NCI-H1092 treated with DMSO at 0.1 percent for 48 hours (cell line): Measurements from ENCODE around the gene ASB17.
"Not testable (repeated sequence)": the region's sequence is repeated elsewhere in the genome, so short reads cannot be mapped to it uniquely, and the experiment has no call there.

Experiments
- DNase-seq: peaks from one replicate; lab custom pipeline; 2025; lab: John Stamatoyannopoulos, UW

Gene ASB17

DNA sequence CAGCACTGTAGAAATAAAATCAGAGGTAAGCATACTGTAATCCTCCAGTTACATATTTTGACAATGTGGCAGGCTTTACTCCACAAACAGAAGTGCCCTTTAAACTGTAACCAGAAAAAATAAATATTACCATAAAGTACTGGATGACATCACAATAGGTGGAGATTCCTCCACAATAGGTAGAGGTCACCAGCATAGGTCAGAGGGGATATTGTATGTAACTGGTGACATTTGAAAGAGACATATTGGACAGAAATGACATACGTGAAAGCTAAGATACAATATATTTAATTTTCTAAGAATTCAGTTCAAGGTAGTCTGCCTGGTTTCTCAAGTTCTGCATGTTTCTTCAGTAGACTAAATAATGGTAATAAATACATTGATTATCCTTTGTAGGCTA is at the start of gene ASB17:
Gene ASB17, minus strand, starts transcription at position 101 of the 400 bp plus-strand sequence. CDS start 113 bp downstream, outside the sequence.
- no peak for DNase-seq

DNA sequence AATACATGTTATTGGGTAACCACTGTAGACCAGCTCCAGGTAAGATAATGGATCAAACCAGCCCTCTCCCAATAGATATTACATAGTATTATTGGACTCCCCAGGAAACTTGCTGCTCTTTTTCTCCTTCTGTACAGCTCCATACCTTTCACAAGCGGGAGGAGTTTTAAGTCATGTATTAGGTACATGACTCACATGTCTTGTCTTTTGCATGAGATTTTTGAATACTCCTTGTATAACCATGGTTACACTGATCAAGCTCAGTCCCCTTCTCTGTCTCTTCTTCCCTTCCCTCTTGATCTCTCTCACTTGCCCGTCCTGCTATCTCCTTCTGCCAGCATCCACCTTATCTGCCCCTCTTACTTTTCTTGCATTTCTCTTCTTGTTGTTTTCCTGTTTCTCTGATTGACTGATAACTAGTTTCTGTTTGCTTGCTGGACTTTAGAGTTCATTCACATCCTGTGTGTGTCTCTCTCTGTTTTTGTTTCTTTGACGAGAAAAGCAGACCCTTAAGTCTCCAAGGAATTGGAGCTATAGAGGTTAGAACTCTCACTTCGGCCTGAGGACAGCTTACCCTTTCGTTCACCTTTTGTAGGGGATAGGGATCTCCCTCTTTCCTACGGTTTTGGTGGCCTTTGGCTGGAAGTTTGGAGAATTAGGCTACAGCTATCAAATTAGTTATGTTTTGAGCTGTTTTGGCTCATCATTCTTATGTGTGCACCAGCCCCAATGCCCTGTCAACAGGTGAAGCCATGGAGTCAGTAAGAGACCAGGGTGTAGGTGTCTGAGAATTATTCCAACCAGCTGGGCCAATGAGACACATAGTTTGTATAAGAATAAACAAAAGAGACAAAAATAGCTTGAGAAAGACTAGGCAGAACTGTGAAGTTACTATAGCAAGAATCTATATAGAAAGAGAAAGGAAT is 49.0 kb upstream of the ASB17 start:
- DNase-seq = no peak

DNA sequence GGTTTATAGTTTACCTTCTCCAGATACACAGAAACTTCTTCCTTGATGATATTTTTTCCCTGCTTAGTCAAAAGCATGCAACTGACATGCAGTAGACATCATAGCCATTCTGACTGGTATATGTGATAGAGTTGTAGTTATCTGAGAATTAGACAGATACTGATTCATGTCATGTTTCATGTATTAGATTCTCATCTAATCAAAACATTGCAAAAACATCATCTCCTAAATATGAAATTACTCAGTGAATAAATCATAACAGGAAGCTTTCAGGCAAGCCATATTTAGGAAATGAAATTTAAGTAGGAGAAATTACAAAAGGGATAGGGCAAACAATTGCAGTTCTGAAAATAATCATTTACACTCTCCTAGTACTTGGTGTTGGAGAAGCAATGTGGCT is 38.4 kb upstream of the ASB17 start:
- no peak for DNase-seq

- DNase-seq = no peak
These were observed 37.3 kb upstream of the ASB17 start for GRCh38 chr1:75969550-75969949.

- no peak for DNase-seq
These were observed 35.5 kb upstream of the ASB17 start for GRCh38 chr1:75967719-75968118.

DNA sequence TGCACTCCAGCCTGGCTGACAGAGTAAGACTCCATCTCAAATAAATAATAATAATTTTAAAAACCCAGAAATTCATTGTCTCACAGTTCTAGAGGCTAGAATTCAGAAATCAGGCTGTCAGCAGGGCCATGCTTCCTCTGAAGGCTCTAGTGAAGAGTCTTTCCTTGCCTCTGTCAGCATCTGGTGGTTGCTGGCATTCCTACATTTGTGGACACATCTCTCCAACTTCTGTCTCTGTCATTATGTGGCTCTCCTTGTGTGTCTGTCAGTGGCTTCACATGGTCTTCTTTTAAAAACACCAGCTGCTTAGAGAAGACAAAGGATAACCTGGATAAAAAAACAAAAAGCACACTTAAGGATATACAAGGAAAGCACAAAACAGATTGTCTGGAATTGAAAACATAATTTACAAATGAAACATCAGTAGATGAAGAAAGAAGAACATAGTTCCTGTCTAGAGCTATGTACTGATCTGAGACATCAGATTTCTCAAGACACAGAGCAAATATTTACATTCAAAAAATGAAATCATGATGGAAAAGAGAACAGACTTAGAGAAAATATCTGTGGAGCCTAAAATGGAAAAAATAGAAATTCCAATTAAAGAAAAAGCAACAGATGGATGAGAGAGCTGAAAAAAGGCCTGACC is 32.7 kb upstream of the ASB17 start:
- DNase-seq = no peak

DNA sequence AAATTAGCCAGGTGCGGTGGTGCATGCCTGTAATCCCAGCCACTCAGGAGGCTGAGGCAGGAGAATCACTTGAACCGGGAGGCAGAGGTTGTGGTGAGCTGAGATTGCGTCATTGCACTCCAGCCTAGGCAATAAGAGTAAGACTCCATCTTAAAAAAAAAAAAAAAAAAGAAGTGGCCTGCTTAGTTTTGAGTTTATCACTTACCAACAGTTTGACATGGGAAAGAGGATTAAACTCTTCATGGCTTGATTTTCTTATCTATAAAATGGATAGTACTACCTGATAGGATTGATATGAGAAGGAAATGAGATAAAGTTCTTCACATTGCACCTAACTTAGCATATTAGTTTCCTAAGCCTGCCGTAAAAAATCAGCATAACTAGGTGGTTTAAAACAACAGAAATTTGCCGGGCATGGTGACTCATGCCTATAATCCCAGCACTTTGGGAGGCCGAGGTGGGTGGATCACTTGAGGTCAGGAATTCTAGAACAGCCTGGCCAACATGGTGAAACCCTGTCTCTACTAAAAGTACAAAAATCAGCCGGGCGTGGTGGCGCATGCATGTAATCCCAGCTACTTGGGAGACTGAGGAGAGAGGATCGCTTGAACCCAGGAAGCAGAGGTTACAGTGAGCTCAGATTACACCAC is 32.0 kb upstream of the ASB17 start:
- DNase-seq = not testable (repeated sequence)

DNA sequence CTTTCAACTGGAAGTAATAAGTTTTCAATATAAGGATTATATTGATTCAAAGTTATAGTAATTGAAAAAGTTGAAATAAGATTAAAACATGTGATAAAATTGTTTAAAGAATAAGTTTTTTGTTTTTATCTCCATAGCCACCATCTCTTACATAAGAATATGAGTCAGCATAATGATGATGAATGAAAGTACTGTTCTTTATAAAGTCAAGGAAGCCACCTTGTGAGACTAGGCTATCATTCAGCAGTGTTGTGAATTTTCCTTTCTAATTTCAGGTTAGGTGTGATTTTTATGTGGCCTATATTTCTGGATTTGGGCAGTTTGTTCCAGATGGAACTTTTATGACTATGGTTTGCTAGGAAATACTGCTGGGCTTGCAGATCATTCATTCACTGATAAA is 22.4 kb upstream of the ASB17 start:
- DNase-seq = no peak

DNA sequence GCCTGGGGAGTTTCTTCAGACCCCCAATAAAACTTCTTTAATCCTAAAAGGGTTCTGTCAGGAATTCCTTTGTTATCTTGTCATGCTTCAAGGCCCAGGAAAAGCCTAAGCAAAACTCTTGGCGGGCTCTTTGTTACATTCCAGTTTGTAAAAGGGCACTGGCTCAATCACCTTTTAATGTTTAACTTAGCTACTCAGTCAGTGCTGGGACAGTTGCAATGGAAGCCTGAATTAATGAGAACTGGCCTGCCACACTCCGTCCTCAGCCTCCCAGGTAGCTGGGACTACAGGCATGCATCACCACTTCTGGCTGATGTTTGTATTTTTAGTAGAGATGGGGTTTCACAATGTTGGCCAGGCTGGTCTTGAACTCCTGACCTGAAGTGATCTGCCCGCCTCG is 21.3 kb upstream of the ASB17 start:
- DNase-seq = no peak

- no peak for DNase-seq
These were observed 19.8 kb upstream of the ASB17 start for GRCh38 chr1:75952016-75952415.

GRCh38 chr1:75950176-75950575 is 18.0 kb upstream of the ASB17 start:
- no peak for DNase-seq

GRCh38 chr1:75943037-75943436 is 10.8 kb upstream of the ASB17 start:
- DNase-seq = not testable (repeated sequence)

DNA sequence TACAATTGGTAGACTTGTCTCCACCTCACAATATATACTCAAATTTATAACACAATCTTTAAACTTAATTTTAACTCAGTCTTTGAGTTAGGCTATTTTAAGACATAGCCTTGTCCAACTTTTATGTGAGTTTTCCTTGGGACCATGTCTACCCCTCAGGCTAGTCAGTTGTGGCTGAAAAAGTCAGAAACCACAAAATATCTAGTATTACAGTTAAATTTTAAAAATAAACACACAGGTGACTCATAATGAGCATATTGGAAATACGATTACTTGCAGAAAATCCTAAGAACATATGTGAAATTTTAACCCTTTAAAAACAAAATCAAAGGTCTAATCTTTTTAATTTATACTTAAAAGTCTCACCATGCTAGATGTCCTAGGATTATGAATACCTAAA is 4.8 kb upstream of the ASB17 start:
- DNase-seq = no peak

DNA sequence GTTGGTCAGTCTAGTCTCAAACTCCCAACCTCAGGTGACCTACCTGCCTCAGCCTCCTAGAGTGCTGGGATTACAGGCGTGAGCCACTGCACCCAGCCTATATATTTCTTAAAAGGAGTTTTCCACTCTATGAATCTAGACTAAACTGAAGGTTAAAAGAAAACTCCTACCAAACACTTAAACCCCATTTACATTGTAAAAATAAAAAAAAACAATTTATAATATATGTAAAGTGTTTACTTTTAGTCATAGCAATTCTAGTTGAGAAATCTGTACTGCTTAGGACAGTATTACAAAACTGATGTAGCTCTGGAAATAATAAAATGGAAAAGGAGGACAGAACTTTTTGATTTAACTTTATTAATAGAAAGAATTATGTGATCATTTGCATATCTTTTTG is 9.5 kb downstream of the ASB17 start:
- no peak for DNase-seq

DNA sequence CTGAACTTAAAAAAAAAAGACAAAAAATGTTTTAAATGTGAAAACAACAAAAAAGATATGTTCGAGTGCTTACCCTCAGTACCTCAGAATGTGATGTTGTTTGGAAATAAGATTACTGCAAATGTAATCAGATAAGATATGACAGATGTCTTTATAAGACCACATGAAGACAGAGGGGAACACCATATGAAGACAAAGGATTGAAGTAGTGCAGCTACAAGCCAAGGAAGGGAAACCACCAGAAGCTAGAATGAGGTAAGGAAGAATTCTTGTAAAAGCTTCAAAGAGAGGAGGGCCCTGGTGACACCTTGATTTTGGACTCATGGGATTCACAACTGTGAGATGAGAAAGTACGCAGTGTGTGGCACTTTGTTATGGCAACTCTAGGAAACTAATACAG is 15.4 kb downstream of the ASB17 start:
- no peak for DNase-seq

GRCh38 chr1:75908717-75909152 is 23.5 kb downstream of the ASB17 start:
- DNase-seq = no peak

DNA sequence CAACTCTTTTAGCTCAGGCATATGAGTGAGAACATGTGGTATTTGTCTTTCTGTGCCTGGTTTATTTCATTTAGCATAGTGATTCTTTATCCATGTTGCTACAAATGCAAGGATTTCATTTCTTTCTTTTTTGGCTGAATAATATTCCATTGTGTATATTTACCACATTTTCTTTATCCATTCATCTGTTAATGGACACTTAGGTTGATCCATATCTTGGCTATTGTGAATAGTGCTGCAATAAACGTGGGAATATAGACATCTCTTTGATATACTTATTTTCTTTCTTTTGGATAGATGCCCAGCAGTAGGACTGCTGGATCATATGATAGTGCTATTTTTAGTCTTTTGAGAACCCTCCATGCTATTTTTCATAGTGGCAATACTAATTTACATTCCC is 30.8 kb downstream of the ASB17 start:
- DNase-seq = no peak

GRCh38 chr1:75884437-75884836 is 47.8 kb downstream of the ASB17 start:
- no peak for DNase-seq

GRCh38 chr1:75879985-75880384 is 52.2 kb downstream of the ASB17 start:
- no peak for DNase-seq

DNA sequence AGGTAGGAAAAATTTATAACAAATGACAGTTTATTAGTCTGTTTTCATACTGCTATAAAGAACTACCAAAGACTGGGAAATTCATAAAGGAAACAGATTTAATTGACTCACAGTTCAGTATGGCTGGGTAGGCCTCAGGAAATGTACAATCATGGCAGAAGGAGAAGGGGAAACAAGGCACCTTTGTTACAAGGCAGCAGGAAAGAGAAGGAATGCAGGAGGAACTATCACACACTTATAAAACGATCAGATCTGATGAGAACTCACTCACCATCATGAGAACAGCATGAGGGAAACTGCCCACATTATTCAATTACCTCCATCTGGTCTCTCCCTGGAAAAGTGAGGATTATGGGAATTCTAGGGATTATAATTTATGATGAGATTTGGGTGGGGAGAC is 61.3 kb downstream of the ASB17 start:
- DNase-seq = no peak
